Esophagus squamous epithelium (tissue), 4 donors: ENCODE results near the gene ROS1.

Experiments
- POLR2A ChIP-seq, 4 donors: fragments of 450-650 bp; IDR thresholded peaks; one replicate each; pipeline ENCODE4 v1.6.1; 2017; ENCODE audit warnings: antibody characterized with exemption in 4 of 4, mild to moderate bottlenecking in 4 of 4, moderate library complexity in 3 of 4
- TF ChIP-seq, protein P1 (sequence below), 6 experiments: fragments of 450-650 bp in 4 of 6; fragments of 200-600 bp in 2 of 6; sonication (generic) in 2 of 6; IDR thresholded peaks; one replicate each; pipeline ENCODE4 v1.5.1; 2016 to 2019; ENCODE audit warnings: antibody characterized with exemption in 6 of 6, mild to moderate bottlenecking in 4 of 6, moderate library complexity in 4 of 6

DNA sequence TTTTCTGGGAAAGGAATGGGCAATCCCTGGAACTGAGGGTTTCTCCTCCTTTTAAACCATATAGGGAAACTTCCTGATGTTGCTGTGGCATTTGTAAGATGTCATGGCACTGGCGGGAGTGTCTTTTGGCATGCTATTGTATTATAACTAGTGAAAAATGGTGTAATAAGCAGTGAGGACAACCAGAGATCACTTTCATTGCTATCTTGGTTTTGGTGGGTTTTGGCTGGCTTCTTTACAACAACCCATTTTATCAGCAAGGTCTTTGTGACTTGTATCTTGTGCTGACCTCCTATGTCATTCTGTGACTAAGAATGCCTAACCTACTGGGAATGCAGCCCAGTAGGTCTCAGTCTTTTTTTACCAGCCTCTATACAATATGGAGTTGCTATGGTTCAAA is 47.7 kb upstream of the ROS1 start:
- TF ChIP-seq, protein P1, sequence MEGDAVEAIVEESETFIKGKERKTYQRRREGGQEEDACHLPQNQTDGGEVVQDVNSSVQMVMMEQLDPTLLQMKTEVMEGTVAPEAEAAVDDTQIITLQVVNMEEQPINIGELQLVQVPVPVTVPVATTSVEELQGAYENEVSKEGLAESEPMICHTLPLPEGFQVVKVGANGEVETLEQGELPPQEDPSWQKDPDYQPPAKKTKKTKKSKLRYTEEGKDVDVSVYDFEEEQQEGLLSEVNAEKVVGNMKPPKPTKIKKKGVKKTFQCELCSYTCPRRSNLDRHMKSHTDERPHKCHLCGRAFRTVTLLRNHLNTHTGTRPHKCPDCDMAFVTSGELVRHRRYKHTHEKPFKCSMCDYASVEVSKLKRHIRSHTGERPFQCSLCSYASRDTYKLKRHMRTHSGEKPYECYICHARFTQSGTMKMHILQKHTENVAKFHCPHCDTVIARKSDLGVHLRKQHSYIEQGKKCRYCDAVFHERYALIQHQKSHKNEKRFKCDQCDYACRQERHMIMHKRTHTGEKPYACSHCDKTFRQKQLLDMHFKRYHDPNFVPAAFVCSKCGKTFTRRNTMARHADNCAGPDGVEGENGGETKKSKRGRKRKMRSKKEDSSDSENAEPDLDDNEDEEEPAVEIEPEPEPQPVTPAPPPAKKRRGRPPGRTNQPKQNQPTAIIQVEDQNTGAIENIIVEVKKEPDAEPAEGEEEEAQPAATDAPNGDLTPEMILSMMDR (IDR thresholded peaks at IDR 0.05) = no peak
- no peak for TF ChIP-seq POLR2A (IDR thresholded peaks at IDR 0.05)
